Cardiac muscle cell (in vitro differentiated cells and primary cell): ENCODE measurements around the gene MYO3B. TPM values are rescaled to one million over a fixed set of nuclear protein-coding genes. Genes with fewer than 3 reads are reported as not detected.
"Not testable (repeated sequence)": the region's sequence is repeated elsewhere in the genome, so short reads cannot be mapped to it uniquely, and the experiment has no call there.

Source experiments
- DNase-seq, 2 donors: peaks; one replicate each; pipeline versions ENCODE4 v3.0.0 to v3.0.0-alpha.2; 2010 to 2017; ENCODE audit warnings: low read depth in 1 of 2, low spot score in 1 of 2
- H3K27ac ChIP-seq: fragments of 200-600 bp; sonication (generic); 2 replicates; pipeline ENCODE4 v1.5.1; 2016
- H3K27me3 ChIP-seq: fragments of 200-600 bp; sonication (generic); 2 replicates; pipeline ENCODE4 v1.6.0; 2016; ENCODE audit warnings: control low read depth
- H3K36me3 ChIP-seq: fragments of 200-600 bp; sonication (generic); 2 replicates; pipeline ENCODE4 v1.5.1; 2016; ENCODE audit warnings: control low read depth
- H3K4me1 ChIP-seq: fragments of 200-600 bp; sonication (generic); 2 replicates; pipeline ENCODE4 v1.8.1; 2017; ENCODE audit warnings: low read depth, mild to moderate bottlenecking, mixed run types
- H3K4me3 ChIP-seq: fragments of 200-600 bp; sonication (generic); 2 replicates; pipeline ENCODE4 v1.5.1; 2016; ENCODE audit warnings: mild to moderate bottlenecking
- H3K9me3 ChIP-seq: fragments of 200-600 bp; sonication (generic); 2 replicates; pipeline ENCODE4 v1.5.1; 2017; ENCODE audit warnings: low read depth, mild to moderate bottlenecking, control low read depth
- CTCF ChIP-seq: IDR thresholded peaks from 2 replicates; pipeline ENCODE4 v1.5.1; 2012; ENCODE audit warnings: low read depth, mild to moderate bottlenecking, low read length
- polyA plus RNA-seq: library from polyadenylated mRNA; unstranded; fragments of >200 nt; fragmentation: Nextera tagmentation; extraction: Ambion mirVana; gene quantifications from 2 replicates; pipeline ENCODE4 v1.2.1, GENCODE V29; 2016
- total RNA-seq: library from RNA; depleted of rRNA; stranded (reverse); fragments of >200 nt; gene quantifications from 2 replicates; pipeline ENCODE4 v1.2.3, GENCODE V29; 2016

MYO3B gene
- total and polyA plus RNA-seq, 2 experiments from 2014 or later, result not detected

DNA sequence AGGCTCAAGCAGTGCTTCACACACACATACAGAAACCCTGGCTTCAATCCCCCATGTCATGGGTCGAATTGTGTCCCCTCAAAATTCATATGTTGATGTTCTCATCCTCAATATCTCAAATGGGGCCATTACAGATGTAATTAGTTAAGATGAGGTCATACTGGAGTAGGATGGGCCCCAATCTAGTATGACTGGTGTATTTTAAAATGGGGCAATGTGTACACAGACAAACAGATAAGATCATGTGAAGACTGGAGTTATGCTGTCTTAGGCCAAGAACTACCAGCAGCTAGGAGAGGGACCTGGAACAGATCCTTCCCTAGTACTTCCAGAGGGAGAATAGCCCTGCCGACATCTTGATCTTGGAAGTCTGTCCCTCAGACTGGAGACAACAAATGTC lies 167.7 kb downstream of the MYO3B start:
- Histone ChIP-seq H3K9me3 (no peaks in the 10 kb centered on the region), H3K27me3 (no peaks in the 10 kb centered on the region), H3K4me3 (no peak overlapping the region), H3K27ac (no peak overlapping the region), H3K4me1 (peaks cover 1% of the 10 kb centered on the region), H3K36me3 (no peaks in the 10 kb centered on the region)
- no peak for DNase-seq
- no peak for TF ChIP-seq CTCF

DNA sequence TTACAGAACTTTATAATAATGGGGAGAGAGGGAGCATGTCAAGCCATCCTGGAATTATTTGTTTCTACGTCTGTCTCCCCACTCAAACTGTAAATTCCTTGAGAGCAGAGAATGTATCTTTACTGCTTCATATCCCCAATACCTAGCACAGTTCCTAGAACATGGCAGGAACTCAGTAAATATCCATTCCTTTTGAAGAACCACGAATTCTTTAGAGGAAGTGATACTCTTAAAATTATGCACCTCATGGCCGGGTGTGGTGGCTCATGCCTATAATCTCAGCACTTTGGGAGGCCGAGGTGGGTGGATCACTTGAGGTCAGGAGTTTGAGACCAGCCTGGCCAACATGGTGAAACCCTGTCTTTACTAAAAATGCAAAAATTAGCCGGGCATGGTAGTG lies 171.3 kb downstream of the MYO3B start:
- H3K36me3 ChIP-seq, H3K27ac ChIP-seq, H3K4me1 ChIP-seq, H3K27me3 ChIP-seq, H3K9me3 ChIP-seq, DNase-seq, H3K4me3 ChIP-seq: not testable (repeated sequence)

GRCh38 chr2:170350929-170351826 lies 173.2 kb downstream of the MYO3B start:
- H3K27ac ChIP-seq, result no peak overlapping the region
- H3K36me3 ChIP-seq, result no peaks in the 10 kb centered on the region
- no peaks in the 10 kb centered on the region for H3K27me3 ChIP-seq
- H3K4me3 ChIP-seq, result no peak overlapping the region
- DNase-seq, result no peak
- TF ChIP-seq CTCF, result no peak
- no peaks in the 10 kb centered on the region for H3K4me1 ChIP-seq
- no peaks in the 10 kb centered on the region for H3K9me3 ChIP-seq

DNA sequence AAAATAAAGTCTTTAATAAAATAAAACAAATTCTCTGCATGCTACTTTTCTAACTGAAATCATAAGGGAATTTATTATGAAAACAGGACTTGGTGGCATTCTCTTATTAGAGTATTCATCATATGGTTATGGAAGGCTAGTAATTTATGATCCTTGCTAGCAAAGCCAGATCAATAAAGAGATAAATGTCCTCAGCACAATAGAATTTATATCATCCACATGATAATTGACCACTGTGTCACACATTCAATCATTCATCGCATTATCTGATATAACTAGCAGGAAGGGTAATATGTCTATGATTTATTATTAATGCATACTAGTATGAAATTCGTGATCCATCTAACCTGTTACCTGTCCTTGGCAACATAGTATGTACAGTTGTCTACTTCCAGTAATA lies 175.8 kb downstream of the MYO3B start:
- no peak overlapping the region for H3K27ac ChIP-seq
- H3K36me3 ChIP-seq, result no peaks in the 10 kb centered on the region
- no peaks in the 10 kb centered on the region for H3K9me3 ChIP-seq
- DNase-seq, result no peak
- no peak overlapping the region for H3K4me3 ChIP-seq
- no peaks in the 10 kb centered on the region for H3K27me3 ChIP-seq
- no peak for TF ChIP-seq CTCF
- H3K4me1 ChIP-seq, result no peaks in the 10 kb centered on the region

DNA sequence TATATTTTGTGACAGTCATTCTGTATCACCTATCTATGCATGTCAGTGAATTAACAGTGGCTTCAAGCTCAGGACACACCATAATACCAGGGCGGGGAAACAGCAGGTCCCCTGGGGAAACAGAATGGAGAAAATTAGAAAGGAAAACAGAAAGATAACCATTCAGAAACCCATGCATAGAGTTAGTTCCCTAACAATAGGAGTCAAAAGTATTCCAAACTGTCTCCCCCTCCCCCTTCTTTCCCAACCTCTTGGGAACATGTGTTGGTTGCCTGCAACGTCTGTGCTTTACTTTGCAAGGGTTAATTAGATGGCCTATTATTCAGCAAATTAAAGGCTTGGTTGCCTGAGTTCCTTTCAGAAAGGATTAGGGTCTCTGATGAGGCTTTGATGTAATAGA lies 176.4 kb downstream of the MYO3B start:
- Histone ChIP-seq H3K4me3 (no peak overlapping the region), H3K9me3 (no peaks in the 10 kb centered on the region), H3K27ac (no peak overlapping the region), H3K36me3 (no peaks in the 10 kb centered on the region), H3K27me3 (no peaks in the 10 kb centered on the region), H3K4me1 (no peaks in the 10 kb centered on the region)
- no peak for DNase-seq
- no peak for TF ChIP-seq CTCF
